C4-2B (cell line): ENCODE data around the gene PIMREG.

ENCODE experiments used
- H3K27ac ChIP-seq: fragments of 450-650 bp; 2 replicates; pipeline ENCODE4 v1.5.1; 2017
- ZFX ChIP-seq: fragments of 450-650 bp; IDR thresholded peaks from 2 replicates; pipeline ENCODE4 v1.6.1; 2017
- TF ChIP-seq, protein P1 (sequence below): fragments of 450-650 bp; conservative IDR thresholded peaks from 2 replicates; pipeline ENCODE4 v1.5.1; 2017; ENCODE audit warnings: mild to moderate bottlenecking

The PIMREG gene

DNA sequence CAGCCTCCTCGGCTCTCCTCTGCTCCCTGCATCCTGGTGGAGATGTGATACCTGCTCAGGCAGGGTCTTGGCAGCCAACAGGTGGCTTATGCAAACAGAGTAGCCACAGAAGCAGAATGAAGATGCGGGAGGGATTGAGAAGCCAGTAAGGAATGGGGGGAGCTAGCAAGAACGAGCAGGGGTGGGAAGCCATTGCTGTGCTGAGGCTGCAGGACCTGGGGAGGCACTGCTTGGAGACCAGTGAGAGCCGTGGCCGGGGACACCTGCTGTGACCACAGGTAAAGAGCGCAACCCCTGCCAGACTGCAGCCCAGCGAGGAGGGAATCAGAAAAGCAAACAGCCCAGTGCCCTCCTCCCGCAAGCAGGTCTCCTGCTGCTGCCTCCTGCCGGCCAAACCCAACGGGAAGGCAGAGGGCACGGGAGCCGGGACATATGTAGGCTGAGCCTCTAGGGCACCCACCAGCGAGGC lies 24.0 kb upstream of the PIMREG start:
- TF ChIP-seq ZFX, result no peak
- TF ChIP-seq, protein P1, sequence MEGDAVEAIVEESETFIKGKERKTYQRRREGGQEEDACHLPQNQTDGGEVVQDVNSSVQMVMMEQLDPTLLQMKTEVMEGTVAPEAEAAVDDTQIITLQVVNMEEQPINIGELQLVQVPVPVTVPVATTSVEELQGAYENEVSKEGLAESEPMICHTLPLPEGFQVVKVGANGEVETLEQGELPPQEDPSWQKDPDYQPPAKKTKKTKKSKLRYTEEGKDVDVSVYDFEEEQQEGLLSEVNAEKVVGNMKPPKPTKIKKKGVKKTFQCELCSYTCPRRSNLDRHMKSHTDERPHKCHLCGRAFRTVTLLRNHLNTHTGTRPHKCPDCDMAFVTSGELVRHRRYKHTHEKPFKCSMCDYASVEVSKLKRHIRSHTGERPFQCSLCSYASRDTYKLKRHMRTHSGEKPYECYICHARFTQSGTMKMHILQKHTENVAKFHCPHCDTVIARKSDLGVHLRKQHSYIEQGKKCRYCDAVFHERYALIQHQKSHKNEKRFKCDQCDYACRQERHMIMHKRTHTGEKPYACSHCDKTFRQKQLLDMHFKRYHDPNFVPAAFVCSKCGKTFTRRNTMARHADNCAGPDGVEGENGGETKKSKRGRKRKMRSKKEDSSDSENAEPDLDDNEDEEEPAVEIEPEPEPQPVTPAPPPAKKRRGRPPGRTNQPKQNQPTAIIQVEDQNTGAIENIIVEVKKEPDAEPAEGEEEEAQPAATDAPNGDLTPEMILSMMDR, result peak; percentile 52
- H3K27ac ChIP-seq, result no peak overlapping the region

DNA sequence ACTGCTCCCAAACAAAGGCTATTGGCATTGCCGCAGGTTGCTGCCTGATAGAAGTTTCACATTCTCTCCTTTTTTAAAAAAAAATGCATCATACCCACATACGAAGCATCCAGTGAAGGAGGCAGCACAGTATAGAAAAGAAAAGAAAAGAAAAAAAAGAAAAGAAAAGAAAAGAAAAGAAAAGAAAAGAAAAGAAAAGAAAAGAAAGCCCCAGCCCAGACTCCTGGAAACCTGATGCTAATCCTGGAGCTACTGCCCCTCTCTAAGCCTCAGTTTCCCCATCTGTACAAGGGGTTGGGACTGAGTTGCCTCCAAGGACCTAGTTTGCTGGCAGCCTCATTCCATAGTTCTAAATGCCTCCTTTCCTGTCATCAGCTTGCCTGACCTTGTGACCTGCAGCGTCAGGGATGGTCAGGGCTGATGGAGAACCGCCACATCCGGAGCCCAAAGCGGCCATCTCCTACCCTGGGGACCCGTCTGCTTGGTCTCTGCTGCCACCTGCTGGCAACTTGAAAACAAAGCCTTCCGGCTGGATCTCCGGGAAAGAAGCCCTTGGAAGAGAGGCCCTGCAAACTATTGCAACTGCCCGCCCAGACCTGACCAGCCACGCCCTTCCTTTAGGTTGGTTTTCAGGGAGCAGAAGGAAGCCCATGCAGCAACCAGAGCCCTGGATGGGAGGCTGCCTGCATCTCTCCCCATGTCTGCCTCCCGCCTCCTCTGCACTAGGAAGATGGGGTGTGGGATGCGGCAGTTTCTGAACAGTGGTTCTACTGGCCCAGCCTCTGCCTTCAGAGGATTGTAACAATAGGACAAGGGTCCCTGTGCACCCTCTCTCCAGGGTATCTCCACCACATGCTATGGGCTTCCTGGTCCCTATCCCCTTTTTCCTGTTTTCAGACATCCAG lies 22.3 kb upstream of the PIMREG start:
- TF ChIP-seq, protein P1, result peak; percentile 89
- no peak for TF ChIP-seq ZFX
- H3K27ac ChIP-seq, result no peak overlapping the region

- TF ChIP-seq ZFX, result no peak
- TF ChIP-seq, protein P1, result no peak
These were observed 21.5 kb upstream of the PIMREG start for GRCh38 chr17:6422654-6423241.

DNA sequence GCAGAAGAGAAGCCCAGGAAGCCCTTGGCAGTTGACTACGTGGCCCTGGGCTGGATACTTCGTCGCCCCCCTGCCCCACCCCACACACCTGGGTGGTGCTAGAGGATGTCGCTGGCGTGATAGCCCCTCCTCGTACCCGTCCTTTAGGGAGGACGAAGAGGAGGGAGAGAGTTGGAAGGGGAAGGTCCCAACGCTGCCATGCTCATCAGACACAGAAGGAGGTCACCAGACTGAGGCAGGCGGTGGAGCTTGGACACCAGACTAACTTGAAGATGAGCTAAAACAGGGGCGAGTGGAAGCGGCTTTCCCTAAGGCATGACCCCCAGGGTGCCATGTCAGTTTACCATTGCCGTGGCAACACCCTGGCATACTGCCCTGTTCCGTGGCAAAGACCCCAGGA lies 20.3 kb upstream of the PIMREG start:
- no peak overlapping the region for H3K27ac ChIP-seq
- TF ChIP-seq, protein P1, result no peak
- no peak for TF ChIP-seq ZFX

More at GRCh38 chr17:6422654-6423241, 21.5 kb upstream of the PIMREG start:
- no peak overlapping the region for H3K27ac ChIP-seq

DNA sequence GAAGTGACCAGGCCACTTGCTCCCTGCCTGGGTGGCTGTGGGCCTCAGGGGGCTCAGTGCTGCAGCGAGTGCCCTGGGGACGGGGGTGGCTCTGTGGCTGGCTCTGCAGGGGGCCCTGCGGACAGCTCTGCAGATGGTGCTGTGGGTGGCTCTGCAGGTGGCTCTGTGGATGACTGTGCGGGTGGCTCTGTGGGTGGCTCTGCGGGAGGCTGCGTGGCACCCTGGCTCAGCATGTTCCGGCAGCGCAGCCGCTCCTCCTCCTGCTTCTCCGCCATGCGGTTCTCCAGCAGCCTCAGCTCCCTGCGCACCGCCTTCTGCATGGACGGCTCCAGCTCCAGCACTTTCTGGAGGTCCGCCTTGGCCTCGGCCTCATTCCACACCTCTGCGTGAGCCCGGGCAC lies 18.8 kb upstream of the PIMREG start:
- TF ChIP-seq ZFX, result no peak
- TF ChIP-seq, protein P1, result no peak
- H3K27ac ChIP-seq, result no peak overlapping the region

DNA sequence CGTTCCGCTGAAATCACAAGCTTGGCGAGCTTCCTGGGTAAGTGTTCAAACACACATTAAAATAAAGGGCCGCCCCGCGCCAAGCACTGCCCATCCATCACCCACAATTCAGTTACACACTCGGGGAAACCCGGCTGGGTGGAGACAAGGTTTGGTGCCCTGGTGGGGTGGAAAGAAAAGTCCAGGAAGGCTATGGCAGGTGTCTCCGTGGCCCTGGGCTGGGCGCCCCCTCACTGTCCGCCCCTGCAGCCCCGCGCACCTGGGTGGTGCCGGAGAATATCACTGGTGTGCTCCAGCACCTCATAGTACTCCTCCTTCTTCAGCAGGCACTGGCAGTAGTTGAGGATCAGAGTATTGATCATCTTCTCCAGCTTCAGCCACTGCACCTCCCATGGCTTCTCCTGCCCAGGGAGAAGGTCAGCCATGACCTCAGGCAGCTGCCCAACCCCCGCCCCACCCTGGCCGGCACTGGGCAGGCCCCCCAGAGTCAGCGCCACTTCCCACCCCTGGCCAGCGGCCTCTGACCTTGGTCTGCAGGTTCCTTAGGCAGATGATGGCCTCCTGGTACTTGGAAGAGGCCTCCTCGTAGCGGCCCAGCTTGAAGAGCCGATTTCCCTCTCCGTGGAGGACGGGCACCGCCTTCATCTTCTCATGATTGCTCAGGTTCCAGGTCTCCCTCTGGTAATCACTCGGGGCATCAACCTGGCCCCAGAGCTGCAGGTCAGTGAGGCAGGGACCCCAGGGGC lies 17.7 kb upstream of the PIMREG start:
- no peak overlapping the region for H3K27ac ChIP-seq
- no peak for TF ChIP-seq ZFX
- TF ChIP-seq, protein P1, result no peak
